HG02763 (cell line): ENCODE results near the gene PRRC2A.

ENCODE experiments used
- ATAC-seq: cut with Tn5 transposase; IDR thresholded peaks from one replicate; pipeline ENCODE4 v1.9.1; 2021; ENCODE audit warnings: mild to moderate bottlenecking, moderate library complexity; ENCODE audit not compliant: unreplicated experiment

Gene PRRC2A

GRCh38 chr6:31622684-31623091 lies 2.2 kb downstream of the PRRC2A start:
- ATAC-seq, result no peak

DNA sequence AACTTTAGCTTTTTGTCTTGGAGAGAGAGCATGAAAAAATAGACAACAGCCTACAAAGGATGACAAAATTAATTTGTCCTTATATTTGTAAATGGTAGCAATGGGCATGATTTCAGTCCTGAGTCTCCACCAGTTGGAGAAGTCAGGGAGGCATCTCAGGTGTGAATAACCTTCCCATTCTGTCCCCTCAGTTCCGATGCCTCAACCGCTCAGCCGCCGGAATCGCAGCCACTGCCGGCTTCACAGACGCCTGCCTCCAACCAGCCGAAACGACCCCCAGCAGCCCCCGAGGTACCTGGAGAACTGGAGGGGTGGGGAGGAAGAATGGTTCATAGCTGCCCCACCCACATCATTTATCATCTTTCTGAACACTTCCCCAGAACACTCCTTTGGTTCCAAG lies 3.6 kb downstream of the PRRC2A start:
- ATAC-seq, result no peak

- ATAC-seq, result no peak
Measured at GRCh38 chr6:31626952-31627351, 6.4 kb downstream of the PRRC2A start.

DNA sequence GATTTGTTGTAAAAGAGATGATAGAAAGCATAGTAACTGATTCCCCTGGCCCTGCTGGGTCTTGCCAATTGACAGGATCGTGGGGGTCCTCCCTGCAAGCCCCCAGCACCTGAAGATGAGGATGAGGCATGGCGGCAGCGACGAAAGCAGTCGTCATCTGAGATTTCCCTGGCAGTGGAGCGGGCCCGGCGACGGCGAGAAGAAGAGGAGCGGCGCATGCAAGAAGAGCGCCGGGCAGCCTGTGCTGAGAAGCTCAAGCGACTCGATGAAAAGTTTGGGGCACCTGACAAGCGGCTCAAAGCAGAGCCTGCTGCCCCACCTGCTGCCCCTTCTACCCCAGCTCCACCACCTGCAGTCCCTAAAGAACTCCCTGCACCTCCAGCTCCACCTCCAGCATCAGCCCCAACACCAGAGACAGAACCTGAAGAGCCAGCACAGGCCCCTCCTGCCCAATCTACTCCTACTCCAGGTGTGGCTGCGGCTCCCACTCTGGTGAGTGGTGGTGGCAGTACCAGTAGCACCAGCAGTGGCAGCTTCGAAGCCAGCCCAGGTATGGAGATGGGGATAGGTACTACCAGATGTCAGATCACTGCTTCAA lies 7.3 kb downstream of the PRRC2A start:
- ATAC-seq, result no peak

DNA sequence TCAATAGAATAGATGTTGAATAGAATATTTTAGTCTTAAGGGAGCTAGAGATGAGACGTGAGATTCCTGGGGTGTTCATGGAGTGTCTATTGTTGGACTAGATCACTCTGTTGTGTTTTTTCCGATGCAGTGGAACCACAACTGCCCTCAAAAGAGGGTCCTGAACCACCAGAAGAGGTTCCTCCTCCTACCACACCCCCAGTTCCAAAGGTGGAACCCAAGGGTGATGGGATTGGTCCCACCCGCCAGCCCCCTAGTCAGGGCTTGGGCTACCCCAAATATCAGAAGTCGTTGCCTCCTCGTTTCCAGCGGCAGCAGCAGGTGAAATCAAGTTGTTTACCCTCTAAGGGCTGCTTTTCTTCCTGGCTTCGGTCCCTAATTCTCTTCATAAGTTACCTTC lies 8.5 kb downstream of the PRRC2A start:
- no peak for ATAC-seq

GRCh38 chr6:31630177-31630934 lies 9.8 kb downstream of the PRRC2A start:
- no peak for ATAC-seq

GRCh38 chr6:31631209-31631608 lies 10.7 kb downstream of the PRRC2A start:
- no peak for ATAC-seq

DNA sequence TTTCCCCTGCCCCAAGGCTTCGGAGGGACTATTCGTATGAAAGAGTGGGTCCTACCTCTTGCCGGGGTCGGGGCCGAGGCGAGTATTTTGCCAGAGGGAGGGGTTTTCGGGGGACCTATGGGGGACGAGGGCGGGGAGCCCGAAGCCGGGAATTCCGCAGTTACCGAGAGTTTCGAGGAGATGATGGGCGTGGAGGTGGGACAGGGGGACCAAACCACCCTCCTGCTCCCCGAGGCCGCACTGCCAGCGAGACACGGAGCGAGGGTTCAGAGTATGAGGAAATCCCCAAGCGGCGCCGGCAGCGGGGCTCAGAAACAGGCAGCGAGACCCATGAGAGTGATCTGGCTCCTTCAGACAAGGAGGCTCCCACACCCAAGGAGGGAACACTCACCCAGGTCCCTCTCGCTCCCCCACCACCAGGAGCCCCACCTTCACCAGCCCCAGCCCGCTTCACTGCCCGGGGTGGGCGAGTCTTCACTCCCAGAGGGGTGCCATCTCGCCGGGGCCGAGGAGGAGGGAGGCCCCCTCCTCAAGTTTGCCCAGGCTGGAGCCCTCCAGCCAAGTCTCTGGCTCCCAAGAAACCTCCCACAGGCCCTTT lies 11.3 kb downstream of the PRRC2A start:
- no peak for ATAC-seq

DNA sequence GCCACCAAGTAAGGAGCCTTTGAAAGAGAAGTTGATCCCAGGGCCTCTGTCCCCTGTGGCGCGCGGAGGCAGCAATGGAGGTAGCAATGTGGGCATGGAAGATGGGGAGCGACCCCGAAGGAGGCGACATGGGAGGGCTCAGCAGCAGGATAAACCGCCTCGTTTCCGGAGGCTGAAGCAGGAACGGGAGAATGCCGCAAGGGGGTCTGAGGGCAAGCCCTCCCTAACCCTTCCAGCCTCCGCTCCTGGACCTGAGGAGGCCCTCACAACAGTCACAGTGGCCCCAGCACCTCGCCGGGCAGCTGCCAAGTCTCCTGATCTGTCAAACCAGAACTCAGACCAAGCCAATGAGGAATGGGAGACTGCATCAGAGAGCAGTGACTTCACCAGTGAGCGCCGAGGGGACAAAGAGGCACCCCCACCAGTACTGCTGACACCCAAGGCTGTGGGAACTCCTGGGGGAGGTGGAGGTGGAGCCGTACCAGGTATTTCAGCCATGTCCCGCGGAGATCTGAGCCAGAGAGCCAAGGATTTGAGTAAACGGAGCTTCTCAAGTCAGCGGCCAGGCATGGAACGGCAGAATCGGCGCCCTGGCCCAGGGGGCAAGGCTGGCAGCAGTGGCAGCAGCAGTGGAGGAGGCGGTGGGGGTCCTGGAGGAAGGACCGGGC lies 11.9 kb downstream of the PRRC2A start:
- no peak for ATAC-seq

DNA sequence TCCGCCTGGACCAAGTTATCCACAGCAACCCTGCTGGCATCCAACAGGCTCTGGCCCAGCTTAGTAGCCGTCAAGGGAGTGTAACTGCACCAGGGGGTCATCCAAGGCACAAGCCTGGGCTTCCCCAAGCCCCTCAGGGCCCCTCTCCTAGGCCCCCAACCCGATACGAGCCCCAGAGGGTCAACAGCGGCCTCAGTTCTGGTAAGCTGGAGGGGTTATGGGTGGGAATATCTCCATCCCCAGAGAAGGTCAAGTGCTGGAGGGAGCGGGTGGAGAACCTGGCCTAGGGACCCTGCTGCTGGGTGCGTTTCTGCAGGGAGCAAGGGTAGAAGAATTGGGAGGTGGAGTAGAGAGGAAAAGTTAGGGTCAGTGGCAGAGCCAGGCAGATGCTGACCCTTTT lies 12.9 kb downstream of the PRRC2A start:
- no peak for ATAC-seq

DNA sequence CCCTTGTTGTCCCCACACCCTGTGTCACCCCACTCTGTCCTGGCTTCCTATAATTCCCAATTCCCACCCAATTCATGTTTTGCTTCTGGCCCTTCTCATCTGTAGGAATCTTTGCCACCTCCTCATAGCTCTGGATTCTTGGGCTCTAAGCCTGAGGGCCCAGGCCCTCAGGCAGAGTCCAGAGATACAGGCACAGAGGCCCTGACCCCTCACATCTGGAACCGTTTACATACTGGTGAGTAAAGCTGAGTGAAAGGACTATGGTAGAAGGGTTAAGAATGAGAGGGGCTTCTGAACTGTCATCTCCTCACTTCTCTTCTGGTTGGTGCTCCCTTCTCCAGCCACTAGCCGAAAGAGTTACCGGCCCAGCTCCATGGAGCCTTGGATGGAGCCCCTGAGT lies 13.6 kb downstream of the PRRC2A start:
- no peak for ATAC-seq

DNA sequence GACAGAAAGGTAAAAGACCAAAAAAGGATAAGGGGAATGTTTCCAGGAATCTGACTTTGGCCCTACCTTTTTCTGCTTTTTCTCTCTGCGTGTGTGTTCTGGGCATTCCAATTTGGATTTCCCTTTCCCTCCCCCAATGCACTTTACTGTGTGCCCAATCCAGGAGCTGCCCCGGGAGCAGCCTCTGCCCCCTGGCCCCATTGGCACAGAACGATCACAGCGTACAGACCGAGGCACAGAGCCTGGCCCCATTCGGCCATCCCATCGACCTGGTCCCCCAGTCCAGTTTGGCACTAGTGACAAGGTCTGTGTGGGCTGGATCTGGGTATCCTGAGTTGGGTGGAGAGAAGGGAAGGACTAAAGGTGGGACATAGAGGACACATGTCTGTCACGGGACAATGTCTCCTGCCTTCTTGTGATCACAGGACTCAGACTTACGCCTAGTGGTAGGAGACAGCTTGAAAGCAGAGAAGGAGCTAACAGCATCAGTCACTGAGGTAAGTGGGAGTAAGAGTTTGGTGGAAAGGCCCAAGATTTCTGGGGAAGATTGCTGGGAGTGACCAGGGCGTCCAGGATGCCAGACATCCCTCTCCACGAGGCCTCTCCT lies 14.6 kb downstream of the PRRC2A start:
- no peak for ATAC-seq

GRCh38 chr6:31636698-31637596 lies 16.4 kb downstream of the PRRC2A start:
- ATAC-seq, result no peak

GRCh38 chr6:31639043-31639442 lies 18.5 kb downstream of the PRRC2A start:
- no peak for ATAC-seq

GRCh38 chr6:31639449-31639861 lies 18.9 kb downstream of the PRRC2A start:
- no peak for ATAC-seq

GRCh38 chr6:31640612-31641011 lies 20.1 kb downstream of the PRRC2A start:
- ATAC-seq, result no peak

- no peak for ATAC-seq
Measured at GRCh38 chr6:31641370-31641769, 20.9 kb downstream of the PRRC2A start.

DNA sequence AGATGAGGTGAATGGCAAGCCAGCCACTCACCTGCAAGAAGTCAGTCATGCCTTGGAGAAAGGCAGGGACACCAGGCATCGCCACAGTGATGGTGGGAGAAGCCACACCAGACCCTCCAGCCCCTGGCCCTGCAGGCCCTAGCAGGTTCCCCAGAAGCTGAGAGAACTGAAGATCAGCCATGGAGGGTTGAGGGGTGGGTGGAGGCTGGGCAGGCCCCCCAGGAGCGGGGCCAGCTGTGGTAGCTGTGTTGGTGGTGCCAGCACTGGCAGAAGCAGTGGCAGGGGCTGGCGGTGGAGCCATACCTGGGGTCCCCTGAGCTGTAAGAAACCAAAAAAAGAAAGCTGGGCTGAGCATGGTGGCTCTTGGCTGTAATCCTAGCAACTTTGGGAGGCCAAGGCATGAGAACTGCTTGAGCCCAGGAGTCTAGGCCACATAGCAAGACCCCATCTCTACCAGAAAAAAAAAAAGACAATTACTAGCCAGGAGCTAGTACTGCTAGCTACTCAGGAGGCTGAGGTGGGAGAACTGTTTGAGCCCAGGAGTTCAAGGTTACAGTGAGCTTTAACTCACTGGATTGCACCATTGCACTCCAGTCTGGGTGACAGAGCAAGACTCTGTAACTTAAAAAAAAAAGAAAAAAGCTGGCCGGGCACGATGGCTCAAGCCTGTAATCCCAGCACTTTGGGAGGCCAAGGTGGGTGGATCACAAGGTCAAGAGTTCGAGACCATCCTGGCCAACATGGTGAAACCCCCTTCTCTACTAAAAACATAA lies 22.5 kb downstream of the PRRC2A start:
- ATAC-seq, result no peak

GRCh38 chr6:31643818-31644454 lies 23.4 kb downstream of the PRRC2A start:
- no peak for ATAC-seq
